Brain microvascular endothelial cell (primary cell): ENCODE measurements around the gene PKD1.
"Not testable (repeated sequence)": the region's sequence is repeated elsewhere in the genome, so short reads cannot be mapped to it uniquely, and the experiment has no call there.

ENCODE experiments used
- DNase-seq: peaks from one replicate; pipeline ENCODE4 v3.0.0-alpha.2; 2020
- H3K27ac ChIP-seq: fragments of 250-450 bp; sonication (Bioruptor Pico); 2 replicates; pipeline ENCODE4 v1.5.1; 2020; ENCODE audit warnings: mild to moderate bottlenecking, moderate library complexity
- H3K27me3 ChIP-seq: fragments of 250-450 bp; sonication (Bioruptor Pico); replicated peaks from 2 replicates; pipeline ENCODE4 v1.5.1; 2020; ENCODE audit warnings: mild to moderate bottlenecking
- H3K36me3 ChIP-seq: fragments of 250-450 bp; sonication (Bioruptor Pico); replicated peaks from 2 replicates; pipeline ENCODE4 v1.5.1; 2020; ENCODE audit warnings: mild to moderate bottlenecking
- H3K4me3 ChIP-seq: 2 replicates; pipeline ENCODE4 v1.5.1; 2011; ENCODE audit warnings: low read depth, mild to moderate bottlenecking, control low read depth, low read length, moderate library complexity
- in situ Hi-C: cut with HindIII; loops from 2 replicates; pipeline ENCODE4 v1.10.0; 2017; ENCODE audit warnings: low sequenced_read_pairs, low pct_ligation_motif_present
- TF ChIP-seq, protein P1 (sequence below): IDR thresholded peaks from 2 replicates; pipeline ENCODE4 v1.5.1; 2011; ENCODE audit warnings: low read depth, mild to moderate bottlenecking, moderate library complexity, low read length, control low read depth, inconsistent platforms; ENCODE audit errors: missing control alignments

PKD1 gene

DNA sequence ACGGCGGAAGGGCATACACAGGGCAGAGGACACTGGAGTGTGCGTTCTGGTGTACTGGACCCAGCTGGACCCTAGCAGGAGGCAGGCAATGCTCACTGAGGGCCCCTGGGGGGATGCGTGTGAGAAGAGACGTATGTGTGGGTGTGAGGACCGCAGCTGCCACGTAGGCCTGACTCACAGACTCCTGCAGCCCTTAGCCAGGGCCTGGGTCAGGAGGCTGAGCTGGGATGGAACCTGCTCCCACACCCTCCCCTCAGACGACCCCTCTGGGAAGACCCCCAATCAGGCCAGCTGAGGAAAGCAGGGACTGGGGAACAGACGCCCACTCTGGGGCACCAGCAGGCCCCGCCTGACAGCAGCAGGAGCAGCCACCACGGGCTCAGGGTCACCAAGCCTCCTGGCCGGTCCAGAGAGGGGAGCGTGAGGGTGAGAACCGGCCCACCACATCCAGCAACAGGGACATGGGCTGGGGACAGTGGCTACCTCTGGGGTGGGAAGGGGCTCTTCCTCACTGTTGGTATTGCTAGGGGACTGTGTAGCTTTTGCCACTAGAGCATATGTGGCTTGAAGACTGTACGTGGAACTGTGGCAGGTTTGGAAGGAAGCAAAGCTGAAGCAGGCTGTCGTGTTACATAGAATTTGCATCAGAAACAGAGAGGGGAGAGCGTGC lies 28.4 kb downstream of the PKD1 start:
- in situ Hi-C loops, H3K4me3 ChIP-seq, H3K27me3 ChIP-seq: not testable (repeated sequence)
- peaks cover 51% of the 10 kb centered on the region for H3K36me3 ChIP-seq
- TF ChIP-seq, protein P1, sequence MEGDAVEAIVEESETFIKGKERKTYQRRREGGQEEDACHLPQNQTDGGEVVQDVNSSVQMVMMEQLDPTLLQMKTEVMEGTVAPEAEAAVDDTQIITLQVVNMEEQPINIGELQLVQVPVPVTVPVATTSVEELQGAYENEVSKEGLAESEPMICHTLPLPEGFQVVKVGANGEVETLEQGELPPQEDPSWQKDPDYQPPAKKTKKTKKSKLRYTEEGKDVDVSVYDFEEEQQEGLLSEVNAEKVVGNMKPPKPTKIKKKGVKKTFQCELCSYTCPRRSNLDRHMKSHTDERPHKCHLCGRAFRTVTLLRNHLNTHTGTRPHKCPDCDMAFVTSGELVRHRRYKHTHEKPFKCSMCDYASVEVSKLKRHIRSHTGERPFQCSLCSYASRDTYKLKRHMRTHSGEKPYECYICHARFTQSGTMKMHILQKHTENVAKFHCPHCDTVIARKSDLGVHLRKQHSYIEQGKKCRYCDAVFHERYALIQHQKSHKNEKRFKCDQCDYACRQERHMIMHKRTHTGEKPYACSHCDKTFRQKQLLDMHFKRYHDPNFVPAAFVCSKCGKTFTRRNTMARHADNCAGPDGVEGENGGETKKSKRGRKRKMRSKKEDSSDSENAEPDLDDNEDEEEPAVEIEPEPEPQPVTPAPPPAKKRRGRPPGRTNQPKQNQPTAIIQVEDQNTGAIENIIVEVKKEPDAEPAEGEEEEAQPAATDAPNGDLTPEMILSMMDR = peak; percentile 20
- peak overlapping the region; percentile 86 for H3K27ac ChIP-seq
- peak; percentile 92 for DNase-seq

DNA sequence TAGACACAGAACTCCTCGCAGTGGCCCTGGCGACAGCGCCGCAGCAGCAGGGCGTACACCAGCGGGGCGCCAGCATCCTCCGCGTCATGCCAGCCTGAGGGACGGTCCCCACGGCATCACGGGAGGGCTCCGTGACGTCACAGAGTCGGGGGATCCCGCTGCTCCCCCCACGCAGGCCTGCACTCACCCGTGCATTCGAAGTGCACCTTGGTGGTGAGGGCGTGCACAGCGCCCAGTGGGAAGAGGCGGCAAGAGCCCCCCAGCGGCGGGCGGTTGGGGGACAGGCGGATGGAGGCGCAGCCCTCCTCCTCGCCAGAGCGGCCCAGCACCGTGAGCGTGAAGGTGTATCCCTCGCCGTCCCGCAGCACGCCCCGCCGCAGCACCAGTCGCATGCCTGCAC lies 29.5 kb downstream of the PKD1 start:
- H3K27me3 ChIP-seq, H3K4me3 ChIP-seq, in situ Hi-C loops, H3K27ac ChIP-seq, DNase-seq: not testable (repeated sequence)
- peaks cover 50% of the 10 kb centered on the region for H3K36me3 ChIP-seq

DNA sequence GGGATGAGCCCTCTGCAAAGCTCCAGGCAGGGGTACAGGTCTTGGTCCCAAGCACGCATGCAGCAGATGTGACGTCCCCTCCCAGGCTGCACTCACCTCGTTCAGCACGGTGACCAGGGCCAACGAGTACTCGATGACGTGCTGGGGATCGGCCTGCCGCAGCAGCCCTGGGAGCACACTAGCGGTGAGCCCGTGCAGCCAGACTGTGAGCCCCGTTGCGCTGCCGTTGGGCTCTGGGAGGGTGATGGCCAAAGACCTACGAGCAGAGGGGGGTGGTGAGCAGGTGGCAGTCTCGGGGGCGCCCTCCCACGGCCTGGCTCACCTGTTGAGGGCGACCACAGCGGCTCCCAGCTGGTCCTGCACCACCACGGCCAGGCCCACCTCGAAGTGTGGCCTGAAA lies 29.9 kb downstream of the PKD1 start:
- H3K4me3 ChIP-seq, DNase-seq, H3K27me3 ChIP-seq, H3K27ac ChIP-seq, in situ Hi-C loops: not testable (repeated sequence)
- H3K36me3 ChIP-seq = peaks cover 45% of the 10 kb centered on the region

DNA sequence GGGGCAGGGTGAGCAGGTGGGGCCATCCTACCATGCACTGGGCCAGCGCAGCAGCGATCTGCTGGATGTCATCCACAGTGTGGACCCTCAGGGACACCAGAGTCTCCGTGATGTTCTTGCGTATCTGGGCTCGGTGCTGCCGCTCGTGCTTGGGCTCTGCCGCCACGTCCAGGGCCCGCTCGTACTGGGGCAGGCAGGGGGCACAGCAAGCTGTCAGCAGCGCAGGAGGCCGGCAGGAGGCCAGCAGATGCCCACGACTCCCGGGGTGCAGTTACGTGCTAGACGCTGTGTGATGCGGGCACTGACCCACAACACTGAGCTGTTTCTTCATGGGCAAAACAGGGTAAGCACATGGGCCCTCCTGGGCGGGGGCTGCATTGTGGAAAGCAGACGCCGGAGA lies 30.4 kb downstream of the PKD1 start:
- in situ Hi-C loops, H3K27me3 ChIP-seq, H3K27ac ChIP-seq, DNase-seq, H3K4me3 ChIP-seq: not testable (repeated sequence)
- H3K36me3 ChIP-seq = peaks cover 43% of the 10 kb centered on the region

DNA sequence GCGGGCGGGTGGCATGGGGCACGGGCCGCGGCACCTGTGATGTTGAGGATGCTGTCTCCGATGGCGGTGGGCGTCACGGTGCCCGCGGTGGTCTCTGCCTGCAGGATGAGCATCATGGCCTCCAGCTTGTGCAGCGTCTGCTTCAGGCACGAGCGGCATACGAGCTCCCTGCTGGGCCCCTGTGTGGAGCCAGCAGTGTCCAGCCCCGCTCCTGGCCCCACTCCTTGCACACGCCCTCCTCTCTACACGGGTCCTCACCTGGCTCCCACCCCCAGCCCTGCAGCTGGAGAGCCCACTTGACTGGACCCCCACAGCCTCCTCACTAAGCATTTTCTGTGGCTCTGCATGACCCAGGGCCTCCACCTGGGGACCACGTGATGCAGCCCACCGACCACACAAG lies 31.2 kb downstream of the PKD1 start:
- peaks cover 43% of the 10 kb centered on the region for H3K36me3 ChIP-seq
- H3K27ac ChIP-seq, H3K4me3 ChIP-seq, DNase-seq, in situ Hi-C loops, H3K27me3 ChIP-seq: not testable (repeated sequence)

DNA sequence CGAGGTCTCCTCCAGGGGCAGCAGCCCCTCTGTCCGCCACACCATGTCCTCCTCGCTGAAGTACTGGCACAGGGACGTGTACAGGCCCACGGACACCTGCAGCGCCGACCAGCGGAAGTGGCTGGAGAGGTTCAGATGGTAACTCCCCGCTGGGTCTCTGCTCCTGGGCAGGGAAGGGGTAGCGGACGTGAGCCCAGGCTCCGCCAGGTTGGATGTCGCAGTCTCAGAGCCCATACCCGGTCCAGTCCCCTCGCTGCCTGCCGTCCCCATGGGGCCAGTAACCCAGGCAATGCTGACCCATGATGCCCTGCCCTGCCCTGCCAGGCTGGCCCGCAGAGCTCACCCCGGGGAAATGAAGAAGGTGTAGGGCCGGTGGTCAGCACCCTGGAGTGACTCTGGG lies 33.2 kb downstream of the PKD1 start:
- no peaks in the 10 kb centered on the region for H3K27me3 ChIP-seq
- DNase-seq = no peak
- no peak overlapping the region for H3K4me3 ChIP-seq
- TF ChIP-seq, protein P1 = no peak
- no peak overlapping the region for H3K27ac ChIP-seq
- peaks cover 30% of the 10 kb centered on the region for H3K36me3 ChIP-seq
- in situ Hi-C loops = no loop called here

DNA sequence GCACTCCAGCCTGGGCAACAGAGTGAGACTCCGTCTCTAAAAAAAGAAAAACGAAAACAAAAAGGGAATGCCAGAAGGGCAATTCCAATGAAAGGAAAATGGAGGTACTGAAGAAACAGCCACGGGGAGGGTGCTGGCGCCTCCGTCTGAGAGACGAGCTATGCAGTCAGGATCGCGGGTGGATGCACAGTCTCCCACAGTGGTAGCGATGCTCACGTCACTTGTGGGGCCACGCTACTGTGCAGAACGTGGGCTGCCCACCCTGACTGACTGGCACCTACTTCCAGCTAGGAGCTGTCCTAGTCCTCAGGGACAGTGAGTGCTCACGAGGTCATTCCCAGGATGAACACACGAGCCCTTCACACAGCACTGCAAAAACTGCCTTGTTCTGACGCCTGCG lies 34.1 kb downstream of the PKD1 start:
- H3K4me3 ChIP-seq, in situ Hi-C loops, H3K27ac ChIP-seq, H3K27me3 ChIP-seq, DNase-seq: not testable (repeated sequence)
- H3K36me3 ChIP-seq = peaks cover 35% of the 10 kb centered on the region

DNA sequence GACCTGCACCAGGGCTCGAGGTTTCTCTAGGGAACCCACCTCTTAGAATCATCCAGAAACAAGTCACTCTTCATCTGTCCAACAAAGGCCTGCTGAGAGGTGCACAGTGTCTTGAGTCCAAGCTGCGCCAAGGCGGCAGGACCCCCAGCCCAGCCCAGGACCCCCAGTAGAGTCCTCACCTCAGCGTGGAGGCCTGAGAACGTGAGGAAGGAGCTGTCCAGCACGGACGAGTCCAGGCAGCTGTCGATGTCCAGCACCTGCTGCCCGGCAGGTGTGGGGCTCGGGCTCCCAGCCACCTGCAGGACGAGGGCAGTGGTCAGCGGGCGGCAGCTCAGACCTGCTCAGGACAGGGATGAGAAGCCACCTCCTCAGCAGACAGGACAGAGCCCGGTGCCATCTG lies 38.0 kb downstream of the PKD1 start:
- DNase-seq, H3K27ac ChIP-seq, in situ Hi-C loops, H3K27me3 ChIP-seq, H3K4me3 ChIP-seq: not testable (repeated sequence)
- peaks cover 55% of the 10 kb centered on the region for H3K36me3 ChIP-seq

DNA sequence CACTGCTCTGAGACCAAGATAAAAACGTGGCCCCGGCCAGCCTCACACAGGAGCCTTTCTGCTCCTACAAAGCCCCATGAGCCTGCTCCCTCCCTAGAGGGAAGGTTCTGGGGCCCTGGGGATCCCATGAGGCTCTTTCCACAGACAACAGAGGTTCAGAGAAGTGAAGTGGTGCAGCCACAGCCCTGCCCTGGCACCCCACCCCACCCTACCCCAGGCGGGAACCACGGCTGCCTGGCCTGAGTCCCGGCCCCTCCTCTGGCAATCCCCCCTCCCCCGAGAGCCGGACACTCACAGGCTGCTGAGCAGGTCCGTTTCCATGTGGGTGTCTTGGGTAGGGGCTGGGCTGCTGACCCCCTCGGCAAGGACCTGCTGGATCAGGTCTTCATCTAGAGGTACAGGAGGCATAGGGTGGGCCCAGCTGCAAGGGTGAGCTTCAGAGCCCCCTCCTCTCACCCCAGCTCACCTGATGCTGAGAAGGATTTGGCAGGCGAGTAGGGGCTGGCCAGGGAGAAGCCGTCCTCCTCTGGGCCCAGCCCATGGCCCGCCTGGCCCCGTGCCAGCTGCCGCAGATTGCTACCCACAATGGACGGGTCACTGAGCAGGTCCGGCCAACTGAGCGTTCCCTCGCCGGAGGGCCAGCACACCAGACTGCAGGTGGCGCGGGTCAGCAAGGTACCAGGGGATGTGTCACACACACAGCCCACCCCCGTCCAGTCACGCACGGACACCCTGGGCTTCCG lies 38.7 kb downstream of the PKD1 start:
- in situ Hi-C loops = no loop called here
- peaks cover 58% of the 10 kb centered on the region for H3K36me3 ChIP-seq
- no peak overlapping the region for H3K27ac ChIP-seq
- no peak overlapping the region for H3K4me3 ChIP-seq
- H3K27me3 ChIP-seq = no peaks in the 10 kb centered on the region
- TF ChIP-seq, protein P1 = no peak
- DNase-seq = no peak
